Aortic smooth muscle cell (primary cell): ENCODE results near the gene DHRS11. TPM values are rescaled to one million over a fixed set of nuclear protein-coding genes. Genes with fewer than 3 reads are reported as not detected.

ENCODE experiments used
- total RNA-seq: library from RNA; depleted of rRNA; stranded (reverse); fragments of >200 nt; gene quantifications from 2 replicates; pipeline ENCODE4 v1.2.3, GENCODE V29; 2014

The DHRS11 gene
- 3.7 and 5.3 TPM in 2 replicates for total RNA-seq

GRCh38 chr17:36591434-36592315, at the start of gene DHRS11:
TSS of gene DHRS11 (plus strand) at chr17:36591879. CDS start at chr17:36592010, 131 bp downstream.

DNA sequence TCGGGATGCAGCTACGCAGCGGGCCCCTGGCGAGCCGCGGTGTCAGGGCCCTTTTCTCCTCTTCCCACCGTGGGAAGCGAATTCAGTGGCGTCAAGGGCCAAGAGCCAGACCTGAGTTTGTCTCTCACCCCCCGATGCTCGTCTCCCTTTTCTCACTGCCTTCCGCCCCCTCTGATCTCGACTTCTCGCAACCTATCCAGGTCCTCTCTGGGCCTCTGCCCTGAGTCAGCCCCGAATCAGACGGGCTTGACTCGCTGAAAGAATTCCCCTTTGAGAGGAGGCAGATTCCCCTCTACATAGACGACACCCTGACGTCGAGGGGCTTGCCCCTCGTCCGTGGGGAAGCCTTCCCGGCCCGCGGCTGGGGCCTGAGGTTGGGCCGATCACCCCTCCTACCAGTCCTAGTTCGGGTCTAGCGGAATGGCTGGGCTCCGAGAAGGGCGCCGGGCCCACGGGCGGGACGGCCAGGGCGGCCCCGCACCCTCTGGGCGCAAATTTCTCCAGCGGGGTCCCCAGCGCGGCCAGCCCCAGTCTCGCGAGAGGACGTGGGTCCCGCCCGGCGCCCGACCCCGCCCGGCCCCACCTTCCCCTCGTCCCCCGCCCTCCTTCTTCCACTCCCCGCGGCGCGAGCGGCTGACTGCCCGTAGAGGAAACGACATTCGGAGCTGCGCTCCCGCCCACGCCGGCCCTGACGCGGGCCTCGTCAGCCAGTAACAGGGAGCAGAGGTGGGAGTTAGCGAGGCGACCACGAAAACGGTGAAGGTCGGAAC, 47.2 kb upstream of the DHRS11 start, which contains the start of gene GGNBP2:
GGNBP2 (plus strand) TSS at position 613 of the 770 bp plus-strand sequence. CDS start 806 bp downstream, outside the sequence.

GRCh38 chr17:36601303-36602029, 9.8 kb downstream of the DHRS11 start, which contains the start of gene MRM1:
TSS of gene MRM1 (plus strand) at chr17:36601583. CDS start at chr17:36601811, 228 bp downstream.

Other genes starting within 250 kb of the DHRS11 start
- gene TBC1D3H, start 203.4 kb upstream of the DHRS11 start, total RNA-seq = not detected in 2 replicates
- 20.3 and 26.6 TPM in 2 replicates for gene ZNHIT3, start 105.2 kb upstream of the DHRS11 start, total RNA-seq
- gene MYO19, start 57.0 kb upstream of the DHRS11 start, total RNA-seq = 43.5 and 49.3 TPM in 2 replicates
- 5.7 and 7.1 TPM in 2 replicates for gene PIGW, start 56.9 kb upstream of the DHRS11 start, total RNA-seq
- gene GGNBP2, start 47.0 kb upstream of the DHRS11 start, total RNA-seq = 67.3 and 70.0 TPM in 2 replicates
- gene MRM1, start 9.7 kb downstream of the DHRS11 start, total RNA-seq = 2.2 and 3.4 TPM in 2 replicates